Inferior parietal cortex (tissue), 1 donor: Measurements from ENCODE around the gene GBX2.

Source experiments
- DNase-seq: peaks from one replicate; pipeline ENCODE4 v3.0.0-alpha.2; 2016; ENCODE audit errors: extremely low spot score

GBX2 gene

GRCh38 chr2:236167297-236168109 lies 683 bp downstream of the GBX2 start:
- DNase-seq = no peak

GRCh38 chr2:236166796-236167296 lies 1.3 kb downstream of the GBX2 start:
- DNase-seq = no peak

GRCh38 chr2:236165842-236166795 lies 2.1 kb downstream of the GBX2 start:
- DNase-seq = no peak

GRCh38 chr2:236164925-236165841 lies 3.0 kb downstream of the GBX2 start:
- DNase-seq = no peak

GRCh38 chr2:236164201-236164924 lies 3.8 kb downstream of the GBX2 start:
- no peak for DNase-seq

- no peak for DNase-seq
Measured at GRCh38 chr2:236163471-236164200, 4.5 kb downstream of the GBX2 start.

GRCh38 chr2:236162882-236163470 lies 5.2 kb downstream of the GBX2 start:
- DNase-seq = no peak

GRCh38 chr2:236162031-236162845 lies 5.9 kb downstream of the GBX2 start:
- no peak for DNase-seq

GRCh38 chr2:236161531-236161930 lies 6.7 kb downstream of the GBX2 start:
- DNase-seq = no peak

- no peak for DNase-seq
Measured at GRCh38 chr2:236161082-236161462, 7.1 kb downstream of the GBX2 start.

GRCh38 chr2:236160366-236161081 lies 7.7 kb downstream of the GBX2 start:
- no peak for DNase-seq

GRCh38 chr2:236159778-236160170 lies 8.4 kb downstream of the GBX2 start:
- no peak for DNase-seq

GRCh38 chr2:236158969-236159777 lies 9.0 kb downstream of the GBX2 start:
- no peak for DNase-seq

- no peak for DNase-seq
Measured at GRCh38 chr2:236157815-236158498, 10.2 kb downstream of the GBX2 start.

- DNase-seq = no peak
Measured at GRCh38 chr2:236157366-236157765, 10.8 kb downstream of the GBX2 start.

GRCh38 chr2:236156860-236157194 lies 11.4 kb downstream of the GBX2 start:
- no peak for DNase-seq
